MM.1S (cell line): ENCODE data around the gene HADH.

Source experiments
- EZH2phosphoT487 ChIP-seq: fragments of 300-600 bp; sonication (generic); IDR thresholded peaks from 2 replicates; pipeline ENCODE4 v1.6.1; 2018; ENCODE audit warnings: antibody characterized with exemption, low read length
- TF ChIP-seq, protein P1 (sequence below): fragments of 300-600 bp; sonication (generic); IDR thresholded peaks from 2 replicates; pipeline ENCODE4 v1.5.1; 2016; ENCODE audit warnings: antibody characterized with exemption, low read length, mixed read lengths

DNA sequence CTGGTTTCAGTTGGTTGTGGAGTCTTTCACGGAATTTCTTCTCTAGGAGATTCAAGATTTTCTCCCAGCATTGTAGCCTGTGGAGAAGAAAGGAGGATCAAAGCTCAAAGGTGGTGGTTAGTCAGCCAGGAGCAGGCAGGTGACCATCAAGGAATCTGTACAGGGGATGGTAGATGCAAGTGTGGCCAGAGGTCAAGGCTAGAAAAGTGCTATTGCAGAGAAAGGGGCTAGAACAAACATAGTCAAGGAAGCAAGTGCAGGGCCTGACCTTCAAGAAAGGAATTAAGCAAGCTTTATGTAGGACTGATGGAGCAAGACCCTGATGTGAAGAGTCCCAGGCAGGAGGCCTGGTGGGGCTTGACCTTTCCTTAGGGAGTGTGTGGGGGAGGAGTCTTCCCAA lies 16.1 kb downstream of the HADH start:
- no peak for TF ChIP-seq EZH2phosphoT487
- TF ChIP-seq, protein P1, sequence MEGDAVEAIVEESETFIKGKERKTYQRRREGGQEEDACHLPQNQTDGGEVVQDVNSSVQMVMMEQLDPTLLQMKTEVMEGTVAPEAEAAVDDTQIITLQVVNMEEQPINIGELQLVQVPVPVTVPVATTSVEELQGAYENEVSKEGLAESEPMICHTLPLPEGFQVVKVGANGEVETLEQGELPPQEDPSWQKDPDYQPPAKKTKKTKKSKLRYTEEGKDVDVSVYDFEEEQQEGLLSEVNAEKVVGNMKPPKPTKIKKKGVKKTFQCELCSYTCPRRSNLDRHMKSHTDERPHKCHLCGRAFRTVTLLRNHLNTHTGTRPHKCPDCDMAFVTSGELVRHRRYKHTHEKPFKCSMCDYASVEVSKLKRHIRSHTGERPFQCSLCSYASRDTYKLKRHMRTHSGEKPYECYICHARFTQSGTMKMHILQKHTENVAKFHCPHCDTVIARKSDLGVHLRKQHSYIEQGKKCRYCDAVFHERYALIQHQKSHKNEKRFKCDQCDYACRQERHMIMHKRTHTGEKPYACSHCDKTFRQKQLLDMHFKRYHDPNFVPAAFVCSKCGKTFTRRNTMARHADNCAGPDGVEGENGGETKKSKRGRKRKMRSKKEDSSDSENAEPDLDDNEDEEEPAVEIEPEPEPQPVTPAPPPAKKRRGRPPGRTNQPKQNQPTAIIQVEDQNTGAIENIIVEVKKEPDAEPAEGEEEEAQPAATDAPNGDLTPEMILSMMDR: no peak
